Hindlimb muscle (tissue), 1 donor: Measurements from ENCODE around the gene S100A5. TPM values are rescaled to one million over a fixed set of nuclear protein-coding genes. Genes with fewer than 3 reads are reported as not detected.
"Not testable (repeated sequence)": the region's sequence is repeated elsewhere in the genome, so short reads cannot be mapped to it uniquely, and the experiment has no call there.

Source experiments
- DNase-seq: peaks from one replicate; pipeline ENCODE4 v3.0.0-alpha.2; 2013
- polyA plus RNA-seq: library from polyadenylated mRNA; unstranded; fragments of 120-200 nt; gene quantifications from one replicate; pipeline ENCODE4 v1.2.1, GENCODE V29; 2013; ENCODE audit not compliant: insufficient read length

The S100A5 gene
- polyA plus RNA-seq, result not detected

DNA sequence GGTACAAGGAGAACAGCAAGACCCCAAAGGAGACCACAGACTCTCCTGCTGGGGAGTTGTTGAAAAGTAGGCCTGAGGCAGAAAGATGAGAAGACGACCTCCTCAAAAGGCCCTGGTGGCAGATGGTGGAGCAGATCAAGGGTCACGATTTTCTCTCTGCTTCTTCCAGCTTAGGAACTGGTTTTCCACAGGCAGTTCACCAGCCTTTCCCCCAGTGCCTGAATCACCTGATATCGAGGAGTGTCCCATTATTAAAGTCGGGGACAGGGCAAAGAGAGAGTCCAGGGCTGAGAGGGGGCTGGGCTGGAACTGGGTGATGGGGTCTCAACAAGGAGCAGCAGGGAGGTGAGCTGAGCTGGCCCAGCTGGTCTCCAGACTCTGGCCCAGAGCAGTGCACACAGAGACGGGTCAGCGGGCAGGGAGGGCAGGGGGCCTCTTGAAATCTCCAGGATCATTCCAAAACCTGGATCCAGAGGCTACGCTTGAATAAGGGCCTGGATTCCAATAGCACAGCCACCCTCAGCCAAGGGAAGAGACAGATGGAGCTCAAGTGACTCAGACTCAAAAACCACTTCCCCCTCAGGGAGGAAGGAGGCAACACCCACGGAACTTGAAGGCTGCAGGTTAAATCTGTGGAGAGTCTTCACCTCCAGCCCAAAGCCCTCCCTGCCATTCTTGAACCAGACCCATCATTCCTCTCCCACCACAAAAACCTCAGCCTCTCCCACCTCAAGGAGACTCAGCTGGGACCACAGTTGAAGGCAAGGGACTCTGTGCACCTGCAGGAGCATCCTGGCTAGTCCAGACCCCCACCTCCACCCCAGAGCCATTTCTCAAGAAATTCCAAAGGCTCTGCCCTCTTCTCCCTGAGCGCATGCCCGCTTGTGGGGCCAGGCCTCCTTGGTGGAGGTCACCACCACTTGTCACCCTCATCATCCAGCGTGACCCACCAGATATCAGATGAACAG lies at the start of gene S100A5:
Gene S100A5, minus strand, starts transcription at position 541 of the 968 bp plus-strand sequence. CDS start 743 bp downstream, outside the sequence.
- no peak for DNase-seq

DNA sequence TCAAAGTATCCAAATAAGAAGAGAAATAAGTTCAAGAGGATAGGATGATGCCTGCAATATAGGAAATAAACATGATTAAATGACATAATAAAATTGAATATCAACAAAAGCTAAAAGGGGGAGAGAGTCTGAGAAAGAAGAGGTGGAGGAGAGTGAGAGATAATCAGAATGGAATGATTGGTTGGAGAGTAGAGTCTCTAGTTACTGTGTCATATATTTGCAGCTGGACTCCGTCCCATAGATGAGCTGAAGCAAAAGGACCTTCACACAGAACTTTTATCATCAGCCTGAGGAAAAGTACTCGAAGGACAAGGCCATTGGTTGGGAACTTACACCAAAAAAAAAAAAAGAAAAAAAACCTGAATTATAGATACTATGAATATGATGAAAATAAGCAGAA lies 47.7 kb upstream of the S100A5 start:
- no peak for DNase-seq

DNA sequence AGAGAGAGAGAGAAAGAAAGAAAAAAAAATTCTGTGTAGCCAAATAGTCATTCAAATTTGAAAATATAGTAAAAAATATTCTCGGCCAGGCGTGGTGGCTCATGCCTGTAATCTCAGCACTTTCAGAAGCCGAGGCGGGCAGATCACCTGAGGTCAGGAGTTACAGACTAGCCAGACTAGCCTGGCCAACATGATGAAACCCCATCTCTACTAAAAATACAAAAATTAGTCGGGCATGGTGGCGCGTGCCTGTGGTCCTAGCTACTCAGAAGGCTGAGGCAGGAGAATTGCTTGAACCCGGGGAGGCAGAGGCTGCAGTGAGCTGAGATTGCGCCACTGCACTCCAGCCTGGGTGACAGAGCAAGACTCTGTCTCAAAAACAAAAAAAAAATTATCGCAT lies 47.3 kb upstream of the S100A5 start:
- DNase-seq, result not testable (repeated sequence)

- DNase-seq, result no peak
These were observed 46.6 kb upstream of the S100A5 start for GRCh38 chr1:153587314-153587713.

GRCh38 chr1:153586347-153586746 lies 45.6 kb upstream of the S100A5 start:
- no peak for DNase-seq

DNA sequence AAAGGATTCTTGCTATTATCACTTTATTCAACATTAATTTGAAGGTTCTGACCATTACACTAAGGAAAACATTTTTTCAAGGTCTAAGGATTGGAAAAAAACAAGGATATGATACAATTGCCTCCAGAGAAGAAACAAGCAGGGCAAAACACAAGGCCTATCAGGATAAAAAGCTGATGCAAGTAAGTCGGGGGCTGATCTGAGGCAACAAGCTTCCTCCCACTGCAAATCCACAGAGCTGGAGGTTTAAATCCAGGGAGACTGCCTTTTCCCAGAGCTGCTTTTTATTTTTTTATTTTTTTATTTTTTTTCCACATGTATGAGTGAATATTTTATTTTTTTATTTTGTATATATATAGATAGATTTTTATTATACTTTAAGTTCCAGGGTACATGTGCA lies 44.3 kb upstream of the S100A5 start:
- no peak for DNase-seq

DNA sequence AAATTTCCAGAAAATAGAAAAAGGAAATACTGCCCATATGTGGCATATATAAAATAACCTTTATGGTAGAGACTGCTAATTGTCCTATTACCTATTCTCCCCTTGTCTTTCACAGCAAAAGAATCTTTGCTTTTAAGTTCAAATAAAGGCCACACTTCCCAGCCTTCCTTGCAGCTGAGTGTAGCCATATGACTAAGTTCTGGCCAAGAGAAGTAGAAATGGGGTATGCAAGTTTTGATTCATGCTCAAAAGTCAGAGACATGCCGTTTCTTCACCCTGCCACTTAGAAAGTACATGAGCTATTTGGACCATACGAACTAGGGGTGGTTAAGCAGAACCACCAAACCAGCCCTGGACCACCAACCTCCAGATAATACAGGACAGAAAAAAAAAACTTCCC lies 43.2 kb upstream of the S100A5 start:
- DNase-seq, result no peak

- not testable (repeated sequence) for DNase-seq
These were observed 42.8 kb upstream of the S100A5 start for GRCh38 chr1:153583514-153583913.

DNA sequence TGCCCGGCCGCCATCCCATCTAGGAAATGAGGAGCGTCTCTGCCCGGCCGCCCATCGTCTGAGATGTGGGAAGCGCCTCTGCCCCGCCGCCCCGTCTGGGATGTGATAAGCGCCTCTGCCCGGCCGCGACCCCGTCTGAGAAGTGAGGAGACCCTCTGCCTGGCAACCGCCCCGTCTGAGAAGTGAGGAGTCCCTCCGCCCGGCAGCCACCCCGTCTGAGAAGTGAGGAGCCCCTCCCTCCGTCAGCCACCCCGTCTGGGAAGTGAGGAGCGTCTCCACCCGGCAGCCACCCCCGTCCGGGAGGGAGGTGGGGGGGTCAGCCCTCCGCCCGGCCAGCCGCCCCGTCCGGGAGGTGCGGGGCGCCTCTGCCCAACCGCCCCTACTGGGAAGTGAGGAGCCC lies 42.1 kb upstream of the S100A5 start:
- DNase-seq, result not testable (repeated sequence)

DNA sequence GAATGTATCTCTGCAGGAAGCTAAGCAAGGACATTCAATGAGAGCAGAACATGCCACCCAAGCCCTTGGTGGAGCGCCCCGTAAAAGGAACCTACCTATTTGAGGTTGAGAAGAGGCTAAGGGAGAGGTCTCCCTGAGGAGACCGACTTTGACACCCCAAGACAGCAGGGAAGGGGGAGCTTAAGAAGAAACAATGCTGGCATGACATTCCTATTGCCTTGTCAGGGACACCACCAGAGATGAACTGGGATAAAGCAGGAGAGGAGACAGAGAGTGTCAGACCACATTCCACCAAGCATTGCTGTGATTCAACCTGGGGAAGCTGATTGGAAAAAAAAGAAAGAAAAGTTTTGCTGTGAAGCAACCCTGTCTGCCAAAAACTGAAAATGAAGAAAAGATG lies 38.2 kb upstream of the S100A5 start:
- no peak for DNase-seq

DNA sequence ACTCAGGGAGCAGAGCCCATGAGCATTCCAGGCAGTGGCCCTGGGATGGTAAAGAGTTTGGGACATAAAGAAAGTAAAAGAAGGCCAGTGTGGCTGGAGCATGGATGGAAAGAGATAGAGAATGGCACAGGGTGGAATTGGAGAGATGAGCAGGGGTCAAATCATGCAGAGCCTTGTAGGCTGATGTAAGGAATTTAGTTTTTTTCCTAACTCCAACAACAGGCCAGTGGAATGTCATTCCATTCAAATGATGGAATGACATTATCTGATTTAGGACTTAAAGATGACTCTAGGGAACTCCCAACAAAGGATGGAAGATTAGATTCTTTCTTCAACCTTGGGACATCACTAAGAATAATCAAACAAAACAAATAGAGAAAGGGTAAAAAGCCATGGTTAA lies 37.8 kb upstream of the S100A5 start:
- no peak for DNase-seq

- DNase-seq, result no peak
These were observed 36.9 kb upstream of the S100A5 start for GRCh38 chr1:153577624-153578051.

GRCh38 chr1:153577138-153577537 lies 36.4 kb upstream of the S100A5 start:
- DNase-seq, result no peak

DNA sequence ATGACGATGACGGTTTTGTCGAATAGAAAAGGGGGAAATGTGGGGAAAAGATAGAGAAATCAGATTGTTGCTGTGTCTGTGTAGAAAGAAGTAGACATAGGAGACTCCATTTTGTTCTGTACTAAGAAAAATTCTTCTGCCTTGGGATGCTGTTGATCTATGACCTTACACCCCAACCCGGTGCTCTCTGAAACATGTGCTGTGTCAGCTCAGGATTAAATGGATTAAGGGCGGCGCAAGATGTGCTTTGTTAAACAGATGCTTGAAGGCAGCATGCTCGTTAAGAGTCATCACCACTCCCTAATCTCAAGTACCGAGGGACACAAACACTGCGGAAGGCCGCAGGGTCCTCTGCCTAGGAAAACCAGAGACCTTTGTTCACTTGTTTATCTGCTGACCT lies 34.8 kb upstream of the S100A5 start:
- not testable (repeated sequence) for DNase-seq

DNA sequence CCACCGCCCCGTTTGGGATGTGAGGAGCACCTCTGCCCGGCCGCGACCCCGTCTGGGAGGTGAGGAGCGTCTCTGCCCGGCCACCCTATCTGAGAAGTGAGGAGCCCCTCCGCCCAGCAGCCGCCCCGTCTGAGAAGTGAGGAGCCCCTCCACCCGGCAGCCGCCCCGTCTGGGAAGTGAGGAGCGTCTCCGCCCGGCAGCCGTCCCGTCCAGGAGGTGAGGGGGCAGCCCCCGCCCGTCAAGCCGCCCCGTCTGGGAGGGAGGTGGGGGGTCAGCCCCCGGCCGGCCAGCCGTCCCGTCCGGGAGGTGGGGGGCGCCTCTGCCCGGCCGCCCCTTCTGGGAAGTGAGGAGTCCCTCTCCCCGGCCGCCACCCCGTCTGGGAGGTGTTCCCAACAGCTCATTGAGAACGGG lies 34.4 kb upstream of the S100A5 start:
- not testable (repeated sequence) for DNase-seq

DNA sequence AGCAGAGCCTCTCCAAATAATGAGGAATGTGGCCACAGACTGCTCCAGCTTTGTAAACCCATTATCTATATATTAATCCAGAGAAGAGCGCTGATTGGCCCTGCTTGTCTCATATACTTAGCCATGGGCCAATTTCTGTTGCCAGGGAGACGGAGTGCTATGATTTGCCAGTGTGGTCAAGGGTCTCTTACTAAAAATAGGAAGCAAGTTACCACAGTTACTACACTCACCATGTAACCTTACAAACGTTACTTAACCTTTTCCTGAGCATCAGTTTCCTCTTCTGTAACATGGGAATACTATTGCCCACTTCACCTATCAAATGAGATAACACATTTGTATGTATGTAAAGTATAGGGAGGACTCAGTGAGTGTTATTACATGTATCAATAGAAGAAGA lies 32.6 kb upstream of the S100A5 start:
- no peak for DNase-seq

DNA sequence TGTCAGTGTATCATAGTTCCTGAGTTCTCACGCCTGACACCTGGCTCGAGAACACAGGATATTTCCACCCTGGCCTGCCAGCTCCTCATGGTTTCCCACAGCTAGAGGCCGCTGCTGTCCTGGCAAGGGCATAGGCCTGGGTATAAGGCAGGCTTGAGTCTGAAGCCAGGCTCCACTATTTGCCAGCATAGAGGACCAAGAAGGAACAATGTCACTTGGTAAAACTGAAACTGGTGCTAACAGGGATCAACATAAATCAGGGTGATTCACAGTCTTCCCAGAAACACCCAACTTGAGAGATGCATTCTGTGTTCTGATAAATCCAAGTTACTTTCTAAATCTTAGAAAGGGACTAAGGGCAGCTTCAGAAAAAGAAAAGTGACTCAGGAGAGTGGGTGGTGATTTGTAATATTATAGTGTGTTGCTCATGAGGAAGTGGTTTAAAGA lies 31.9 kb upstream of the S100A5 start:
- no peak for DNase-seq

DNA sequence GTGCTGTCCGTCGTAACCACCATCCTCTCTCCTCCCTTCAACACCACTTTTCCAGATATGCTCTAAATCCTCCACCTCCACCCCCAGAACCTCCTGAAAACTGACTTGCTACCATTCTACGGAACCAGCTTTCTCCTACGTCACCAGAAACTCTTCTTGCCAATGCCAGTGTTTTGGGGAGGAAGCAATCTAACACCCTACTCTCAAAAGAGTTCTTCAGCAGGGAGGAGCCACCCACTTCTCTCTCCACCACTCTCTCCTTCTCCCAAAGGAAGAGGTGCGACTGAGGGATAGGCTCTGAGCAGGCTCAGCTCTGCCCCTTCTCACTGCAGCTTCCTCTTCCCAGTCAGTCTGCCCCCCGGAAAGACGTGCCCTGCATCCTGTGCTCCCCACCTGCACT lies 31.0 kb upstream of the S100A5 start:
- no peak for DNase-seq

GRCh38 chr1:153570874-153571273 lies 30.1 kb upstream of the S100A5 start:
- DNase-seq, result no peak

- no peak for DNase-seq
These were observed 28.7 kb upstream of the S100A5 start for GRCh38 chr1:153569465-153569864.

- peak; percentile 87 for DNase-seq
These were observed 27.8 kb upstream of the S100A5 start for GRCh38 chr1:153568367-153569099.

DNA sequence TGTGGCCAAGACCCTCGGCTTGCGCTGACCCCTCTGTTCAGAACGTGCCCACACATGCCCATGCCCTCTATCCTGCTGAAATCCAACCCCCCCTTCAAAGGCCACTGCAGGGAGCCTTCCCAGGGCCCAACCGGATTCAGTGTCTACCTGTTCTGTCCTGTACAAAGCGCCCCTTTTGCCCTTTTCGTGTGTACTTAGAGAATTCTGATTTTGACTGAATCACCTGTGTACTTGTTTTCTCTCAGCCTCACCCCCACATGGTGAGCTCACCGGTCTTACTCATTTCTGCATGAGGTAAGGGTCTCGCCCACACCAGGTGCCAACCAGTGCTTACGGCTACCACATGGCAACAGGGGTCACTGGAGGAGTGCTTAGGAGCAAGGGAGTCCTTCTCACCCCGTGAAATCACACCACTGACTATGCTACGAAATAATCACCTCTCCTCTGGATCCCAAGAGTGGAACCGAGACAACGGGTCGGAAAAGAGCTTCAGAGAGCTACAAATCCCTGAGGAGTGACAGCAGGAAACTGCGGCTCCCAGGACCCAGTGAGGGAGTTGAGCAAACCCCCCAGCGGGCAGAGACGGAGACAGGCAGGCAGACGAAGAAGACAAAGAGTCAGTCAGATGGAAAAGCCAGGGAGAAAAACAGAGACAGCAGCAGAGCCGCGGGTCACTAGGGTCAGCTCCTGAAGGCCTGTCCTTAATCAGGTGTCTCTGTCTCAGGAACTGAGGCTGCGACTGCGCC lies 27.1 kb upstream of the S100A5 start:
- no peak for DNase-seq
